ENCODE measurements around the gene OR14K1.
"Not testable (repeated sequence)": the region's sequence is repeated elsewhere in the genome, so short reads cannot be mapped to it uniquely, and the experiment has no call there.

OR14K1 gene

GRCh38 chr1:247738315-247738714, at the start of gene OR14K1:
Gene OR14K1 (plus strand): TSS chr1:247738615. CDS start chr1:247738615, 0 bp downstream.
- no peak for DNase-seq

- DNase-seq, result no peak
These were observed 37.1 kb upstream of the OR14K1 start for GRCh38 chr1:247701338-247701737.

GRCh38 chr1:247710681-247711080, 27.7 kb upstream of the OR14K1 start:
- not testable (repeated sequence) for DNase-seq

GRCh38 chr1:247713753-247714152, 24.7 kb upstream of the OR14K1 start:
- DNase-seq, result no peak

- no peak for DNase-seq
These were observed 21.9 kb upstream of the OR14K1 start, which contains the start of gene OR6F1 for GRCh38 chr1:247716546-247716945. Gene OR6F1 (minus strand): TSS chr1:247716646. CDS start chr1:247712755, 3,891 bp downstream.

- no peak for DNase-seq
These were observed 17.2 kb upstream of the OR14K1 start for GRCh38 chr1:247721222-247721621.

- DNase-seq, result no peak
These were observed 2.3 kb downstream of the OR14K1 start for GRCh38 chr1:247740721-247741120.

- DNase-seq, result no peak
These were observed 3.3 kb downstream of the OR14K1 start for GRCh38 chr1:247741756-247742155.

GRCh38 chr1:247742215-247742760, 3.9 kb downstream of the OR14K1 start:
- DNase-seq, result not testable (repeated sequence)

GRCh38 chr1:247746391-247746935, 8.0 kb downstream of the OR14K1 start:
- no peak for DNase-seq

GRCh38 chr1:247747616-247748015, 9.2 kb downstream of the OR14K1 start:
- DNase-seq, result no peak

- DNase-seq, result no peak
These were observed 9.6 kb downstream of the OR14K1 start, which contains the start of gene OR14A2 for GRCh38 chr1:247748041-247748440. Gene OR14A2 (minus strand): TSS chr1:247748141.

GRCh38 chr1:247749870-247750269, 11.5 kb downstream of the OR14K1 start:
- no peak for DNase-seq

- DNase-seq, result not testable (repeated sequence)
These were observed 15.9 kb downstream of the OR14K1 start for GRCh38 chr1:247754311-247754710.

- no peak for DNase-seq
These were observed 22.0 kb downstream of the OR14K1 start, which contains the start of gene OR1C1 for GRCh38 chr1:247760456-247760855. Gene OR1C1 (minus strand): TSS chr1:247760556. CDS start chr1:247758406, 2,150 bp downstream.

- DNase-seq, result no peak
These were observed 31.2 kb downstream of the OR14K1 start for GRCh38 chr1:247769603-247770002.

Measured in NCI-H146 (cell line).